ENCODE measurements around the gene NBPF4.
"Not testable (repeated sequence)": the region's sequence is repeated elsewhere in the genome, so short reads cannot be mapped to it uniquely, and the experiment has no call there.

Gene NBPF4, protein sequence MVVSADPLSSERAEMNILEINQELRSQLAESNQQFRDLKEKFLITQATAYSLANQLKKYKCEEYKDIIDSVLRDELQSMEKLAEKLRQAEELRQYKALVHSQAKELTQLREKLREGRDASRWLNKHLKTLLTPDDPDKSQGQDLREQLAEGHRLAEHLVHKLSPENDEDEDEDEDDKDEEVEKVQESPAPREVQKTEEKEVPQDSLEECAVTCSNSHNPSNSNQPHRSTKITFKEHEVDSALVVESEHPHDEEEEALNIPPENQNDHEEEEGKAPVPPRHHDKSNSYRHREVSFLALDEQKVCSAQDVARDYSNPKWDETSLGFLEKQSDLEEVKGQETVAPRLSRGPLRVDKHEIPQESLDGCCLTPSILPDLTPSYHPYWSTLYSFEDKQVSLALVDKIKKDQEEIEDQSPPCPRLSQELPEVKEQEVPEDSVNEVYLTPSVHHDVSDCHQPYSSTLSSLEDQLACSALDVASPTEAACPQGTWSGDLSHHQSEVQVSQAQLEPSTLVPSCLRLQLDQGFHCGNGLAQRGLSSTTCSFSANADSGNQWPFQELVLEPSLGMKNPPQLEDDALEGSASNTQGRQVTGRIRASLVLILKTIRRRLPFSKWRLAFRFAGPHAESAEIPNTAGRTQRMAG

DNA sequence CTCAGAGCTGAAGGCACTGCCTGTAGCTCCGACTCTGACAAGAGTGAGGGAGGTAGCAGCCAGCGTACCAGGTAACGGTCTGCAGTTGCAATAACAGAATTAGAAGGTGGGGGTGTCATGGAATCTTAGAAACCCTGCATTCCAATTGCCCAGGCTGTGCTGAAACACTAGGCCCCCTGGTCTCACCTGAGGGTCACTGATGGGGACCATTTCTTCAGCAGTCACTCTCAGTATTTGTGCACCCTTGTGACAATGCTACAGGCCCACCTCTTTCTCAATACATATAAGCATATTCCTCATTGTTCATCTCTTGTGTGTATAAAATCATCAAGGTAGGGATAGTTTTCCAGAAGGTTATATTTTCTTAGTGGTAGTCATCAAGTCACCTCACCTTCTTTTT, at the start of gene NBPF4:
TSS of gene NBPF4 (minus strand) at position 101 of the 400 bp plus-strand sequence. CDS start 315 bp downstream, outside the sequence.
- DNase-seq (ENCODE audit: low read depth); H3K4me3 ChIP-seq (ENCODE audit: low read length): not testable (repeated sequence)

DNA sequence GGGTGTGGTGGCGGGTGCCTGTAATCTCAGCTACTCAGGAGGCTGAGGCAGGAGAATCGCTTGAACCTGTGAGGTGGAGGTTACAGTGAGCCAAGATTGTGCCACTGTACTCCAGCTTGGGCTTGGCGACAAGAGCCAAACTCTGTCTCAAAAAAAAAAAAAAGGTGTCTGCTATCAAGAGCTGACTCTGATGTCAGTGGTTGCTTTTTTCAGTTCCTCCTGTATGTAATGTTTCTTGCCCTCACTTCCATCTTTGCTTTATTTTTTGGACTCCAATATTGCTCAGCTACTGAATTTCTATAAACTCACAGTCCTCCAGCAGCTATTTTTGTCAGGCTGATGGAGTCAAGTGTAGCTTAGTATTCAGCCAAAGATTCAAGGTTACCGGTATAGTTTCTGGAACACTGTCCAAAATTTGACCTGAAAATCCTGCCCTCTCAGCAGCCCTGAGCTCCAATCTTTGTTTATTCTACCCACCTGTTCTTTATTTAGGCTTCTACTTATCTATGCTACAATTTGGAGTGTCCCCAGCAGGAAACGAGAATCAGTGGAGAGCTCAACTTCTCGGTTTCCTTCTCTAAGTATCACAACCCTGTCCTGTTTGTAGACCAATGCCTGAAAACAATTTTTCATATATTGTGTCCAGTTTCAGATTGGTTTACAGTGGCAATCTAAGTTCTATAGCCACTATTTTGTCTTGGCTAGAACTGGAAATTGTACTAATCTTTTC, 38.8 kb upstream of the NBPF4 start:
- not testable (repeated sequence) for H3K4me3 ChIP-seq (ENCODE audit: low read length); DNase-seq (ENCODE audit: low read depth)

DNA sequence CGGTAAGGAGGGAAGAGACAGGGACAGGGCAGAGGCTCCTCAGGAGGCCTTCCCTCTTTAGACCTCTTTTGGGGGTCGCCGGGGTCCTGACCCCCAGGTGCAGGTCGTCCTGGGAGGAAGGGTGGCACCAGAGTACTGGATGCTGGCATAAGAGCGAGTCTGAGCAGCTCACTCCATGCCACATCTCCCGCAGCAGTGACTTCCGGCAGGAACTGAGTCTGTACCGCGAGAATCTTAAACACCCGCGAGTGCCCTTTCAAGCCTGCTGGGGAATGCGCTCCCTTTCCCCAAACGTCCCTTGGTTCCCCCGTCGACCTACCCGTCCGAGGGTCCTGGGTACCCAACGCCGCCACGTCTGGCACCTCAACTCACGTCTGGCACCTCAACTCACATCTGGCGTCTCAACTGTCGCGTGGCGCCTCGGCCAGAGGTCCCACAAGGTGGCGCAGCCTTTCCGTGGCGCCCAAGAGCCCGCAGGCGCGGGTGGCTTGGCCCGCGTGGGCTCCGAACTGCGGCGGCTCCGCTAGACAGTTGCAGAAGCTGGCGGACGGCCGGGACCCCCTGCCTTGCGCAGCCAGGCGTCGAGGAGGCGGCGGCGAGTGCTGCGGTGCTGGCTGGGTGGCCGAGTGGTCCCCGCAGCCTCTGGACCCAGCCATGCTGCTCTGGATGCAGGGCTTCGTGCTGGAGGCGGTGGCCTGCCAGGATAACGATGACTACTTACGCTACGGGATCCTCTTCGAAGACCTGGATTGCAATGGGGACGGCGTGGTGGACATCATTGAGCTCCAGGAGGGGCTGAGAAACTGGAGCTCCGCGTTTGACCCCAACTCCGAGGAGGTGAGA, 28.8 kb upstream of the NBPF4 start:
- H3K4me3 ChIP-seq (ENCODE audit: low read length); DNase-seq (ENCODE audit: low read depth): not testable (repeated sequence)

DNA sequence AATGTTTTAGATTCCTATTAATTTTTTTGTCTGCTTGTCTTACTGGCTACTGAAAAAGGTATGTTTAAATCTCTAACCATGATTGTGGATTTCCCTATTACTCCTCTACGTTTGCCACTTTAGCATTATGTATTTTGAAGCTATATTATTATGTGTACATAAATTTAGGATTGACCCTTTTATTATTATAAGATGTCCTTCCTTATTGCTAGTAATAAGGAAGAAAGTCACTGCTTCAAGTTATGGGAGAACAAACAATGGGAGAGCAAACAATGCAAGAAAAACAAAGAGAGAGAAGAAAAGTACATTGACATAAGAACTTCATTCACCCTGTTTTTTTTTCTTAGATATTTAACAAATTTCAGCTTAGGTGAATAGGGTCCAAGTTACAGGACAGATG, 23.2 kb upstream of the NBPF4 start:
- not testable (repeated sequence) for H3K4me3 ChIP-seq (ENCODE audit: low read length); DNase-seq (ENCODE audit: low read depth)

DNA sequence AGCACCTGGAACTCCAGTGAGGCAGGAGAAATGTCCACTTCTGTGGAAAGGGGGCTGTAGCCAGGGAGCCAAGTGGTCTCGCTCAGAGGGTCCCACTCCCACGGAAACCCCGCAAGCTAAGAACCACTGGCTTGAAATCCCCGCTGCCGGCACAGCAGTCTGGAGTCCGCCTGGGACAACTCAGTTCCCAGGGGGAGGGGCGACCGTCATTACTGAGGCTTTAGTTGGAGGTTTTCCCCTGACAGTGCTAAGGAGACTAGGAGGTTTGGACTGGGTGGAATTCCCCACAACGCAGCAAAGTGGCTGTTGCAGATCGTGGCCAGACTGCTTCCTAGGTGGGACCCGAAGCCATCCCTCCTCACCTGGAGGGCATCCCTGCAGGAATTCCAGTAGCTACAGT, 18.1 kb upstream of the NBPF4 start:
- not testable (repeated sequence) for H3K4me3 ChIP-seq (ENCODE audit: low read length); DNase-seq (ENCODE audit: low read depth)

DNA sequence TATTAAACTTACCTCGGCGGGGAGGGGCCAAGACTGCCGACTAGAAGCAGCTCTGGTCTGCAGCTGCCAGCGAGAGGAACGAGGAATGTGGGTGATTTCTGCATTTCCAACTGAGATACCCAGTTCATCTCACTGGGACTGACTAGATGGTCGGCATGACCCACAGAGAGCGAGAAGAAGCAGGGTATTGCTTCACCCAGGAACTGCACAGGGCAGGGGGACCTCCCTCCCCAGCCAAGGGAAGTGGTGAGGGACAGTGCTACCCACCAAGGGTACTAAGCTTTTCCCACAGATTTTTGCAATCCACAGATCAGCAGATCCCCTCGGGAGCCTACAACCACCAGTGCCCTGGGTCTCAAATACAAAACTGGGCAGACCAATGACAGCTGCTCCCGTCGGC, 17.6 kb upstream of the NBPF4 start:
- not testable (repeated sequence) for H3K4me3 ChIP-seq (ENCODE audit: low read length); DNase-seq (ENCODE audit: low read depth)

DNA sequence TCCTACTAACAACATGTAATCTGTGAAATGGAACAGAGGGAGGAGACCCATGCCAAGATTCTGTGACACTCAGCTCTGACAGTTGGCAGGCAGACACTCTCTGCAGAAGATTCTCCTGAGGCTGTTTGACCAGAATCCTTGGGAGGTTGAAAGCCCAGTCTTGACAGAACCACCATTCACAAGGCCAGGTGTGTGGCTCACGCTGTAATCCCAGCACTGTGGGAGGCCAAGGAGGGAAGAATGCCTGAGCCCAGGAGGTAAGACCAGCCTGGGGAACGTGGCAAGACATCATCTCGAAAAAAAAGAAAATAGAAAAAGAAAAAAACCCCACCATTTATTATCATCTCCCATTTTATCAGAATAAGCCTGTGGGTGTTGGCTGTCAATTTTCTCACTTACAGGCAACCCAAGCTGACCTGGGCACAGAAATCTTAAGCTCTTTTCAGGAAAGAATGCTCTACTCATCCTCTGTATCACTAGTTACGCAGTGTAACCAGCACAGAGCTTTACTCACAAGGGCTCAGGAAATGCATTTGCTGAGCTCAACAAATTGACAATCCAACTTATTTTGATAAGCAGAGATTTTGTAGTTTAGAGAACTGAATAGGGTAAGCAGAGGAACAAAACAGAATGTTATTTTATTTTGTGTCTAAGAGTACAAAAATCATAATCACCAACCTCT, 16.8 kb upstream of the NBPF4 start:
- not testable (repeated sequence) for DNase-seq (ENCODE audit: low read depth); H3K4me3 ChIP-seq (ENCODE audit: low read length)

DNA sequence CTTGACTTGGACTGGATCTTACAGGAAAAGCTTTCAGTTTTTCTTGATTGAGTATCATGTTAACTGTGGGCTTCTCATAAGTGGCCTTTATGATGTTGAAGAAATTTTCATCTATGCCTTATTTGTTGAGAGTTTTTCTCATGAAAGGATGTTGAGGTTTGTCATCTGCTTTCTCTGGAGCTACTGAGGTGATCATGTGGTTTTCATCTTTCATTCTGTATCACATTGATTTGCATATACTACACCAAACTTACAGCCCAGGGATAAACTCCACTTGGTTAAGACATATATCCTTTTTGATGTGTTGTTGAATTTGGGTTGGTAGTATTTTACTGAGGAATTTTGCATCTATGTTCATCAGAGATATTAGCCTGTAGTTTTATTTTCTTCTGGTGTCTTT, 11.6 kb upstream of the NBPF4 start:
- DNase-seq (ENCODE audit: low read depth); H3K4me3 ChIP-seq (ENCODE audit: low read length): not testable (repeated sequence)

DNA sequence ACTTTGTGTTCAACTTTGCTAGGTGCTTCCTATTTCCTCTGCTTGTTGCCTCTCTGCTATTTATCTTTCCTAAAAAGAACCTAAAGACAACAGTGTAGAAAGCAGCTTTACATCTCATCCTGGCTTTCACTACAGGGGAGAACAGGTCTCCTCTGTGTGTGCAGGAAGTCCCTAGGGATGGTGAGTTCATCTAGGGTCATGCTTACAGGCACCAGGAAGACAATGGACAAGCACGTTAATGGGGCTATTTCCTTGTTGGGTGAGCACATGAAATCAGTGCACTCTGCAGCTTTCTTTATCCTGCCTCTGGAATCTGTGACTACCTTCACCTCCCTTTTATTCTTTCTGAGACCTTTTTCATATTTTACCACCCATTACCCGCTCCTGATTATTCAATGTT, 4.5 kb downstream of the NBPF4 start:
- DNase-seq (ENCODE audit: low read depth): not testable (repeated sequence)

DNA sequence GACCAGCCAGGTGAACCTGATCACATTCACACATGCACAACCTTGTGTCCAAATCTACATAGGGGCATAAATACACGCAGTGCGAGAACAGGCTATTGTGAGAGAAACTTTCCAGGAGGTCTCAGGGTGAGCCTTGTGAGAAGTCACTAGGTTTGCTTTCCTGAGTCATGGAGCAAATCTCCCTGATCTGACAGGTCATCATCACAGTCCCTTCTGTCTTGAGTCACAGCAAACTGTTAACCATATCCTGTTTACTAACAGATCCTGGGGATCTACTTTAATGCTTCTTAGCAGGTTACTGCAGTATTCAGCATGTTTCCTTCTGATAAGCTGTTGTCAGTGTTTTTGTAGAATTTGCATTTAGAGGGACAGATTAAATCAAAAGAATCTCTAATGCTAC, 8.6 kb downstream of the NBPF4 start:
- DNase-seq (ENCODE audit: low read depth); H3K4me3 ChIP-seq (ENCODE audit: low read length): not testable (repeated sequence)

More for the DNA sequence above, 4.5 kb downstream of the NBPF4 start:
- not testable (repeated sequence) for H3K4me3 ChIP-seq (ENCODE audit: low read length)

DNA sequence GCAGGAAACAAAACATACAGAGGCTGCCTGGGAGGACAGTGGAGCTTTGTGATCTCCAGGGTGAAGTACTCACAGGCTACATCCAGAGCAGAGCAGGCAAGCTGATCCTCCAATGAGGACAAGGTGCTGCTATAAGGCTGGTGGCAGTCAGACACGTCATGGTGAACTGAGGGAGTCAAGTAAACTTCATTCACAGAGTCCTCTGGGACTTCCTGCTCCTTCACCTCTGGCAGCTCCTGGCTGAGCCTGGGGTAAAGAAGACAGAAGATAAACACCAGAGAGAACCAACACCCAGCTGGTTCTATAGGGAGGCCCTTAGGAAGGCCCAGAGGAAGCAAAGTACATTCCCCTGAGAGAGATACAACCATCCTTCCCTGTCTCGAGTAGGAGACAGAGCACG, 11.7 kb downstream of the NBPF4 start:
- not testable (repeated sequence) for DNase-seq (ENCODE audit: low read depth); H3K4me3 ChIP-seq (ENCODE audit: low read length)

DNA sequence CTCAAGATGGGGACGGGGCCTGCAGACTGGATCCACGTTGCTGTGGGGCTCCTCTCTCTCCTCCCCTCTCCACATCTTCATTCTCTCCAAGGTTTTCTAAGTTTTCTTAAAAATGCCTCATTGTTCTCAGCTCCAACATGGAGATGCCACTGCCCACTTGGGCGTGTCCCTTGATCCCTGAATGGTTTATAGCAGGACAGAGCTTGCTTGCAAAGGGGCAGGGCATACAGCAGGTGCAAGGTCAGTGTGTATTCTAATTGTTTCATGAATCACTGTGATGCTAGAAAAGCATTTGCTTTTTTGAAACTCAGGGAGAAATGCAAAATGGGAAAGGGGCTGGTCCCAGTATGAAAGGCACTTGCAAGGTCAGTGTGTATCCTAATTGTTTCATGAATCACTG, 13.9 kb downstream of the NBPF4 start:
- DNase-seq (ENCODE audit: low read depth); H3K4me3 ChIP-seq (ENCODE audit: low read length): not testable (repeated sequence)

DNA sequence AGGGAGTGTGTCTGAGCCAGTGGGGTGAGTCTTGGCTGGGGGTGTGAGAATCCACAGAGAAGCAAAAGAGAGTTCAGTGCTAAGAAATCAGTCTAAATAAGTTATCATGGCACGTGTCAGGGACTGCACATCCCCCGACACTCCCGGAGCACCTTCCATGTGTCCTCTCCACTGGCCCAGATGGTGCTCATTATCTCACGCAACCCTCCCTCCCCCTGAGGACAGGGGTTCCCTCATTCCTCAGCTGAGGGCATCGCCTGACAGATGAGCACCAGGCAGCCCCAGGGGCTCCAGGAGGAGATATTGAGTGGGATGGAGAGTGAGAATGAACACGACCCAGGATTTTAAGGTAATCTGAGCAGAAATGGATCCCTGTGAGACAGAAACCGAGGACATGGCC, 16.1 kb downstream of the NBPF4 start:
- not testable (repeated sequence) for DNase-seq (ENCODE audit: low read depth)

DNA sequence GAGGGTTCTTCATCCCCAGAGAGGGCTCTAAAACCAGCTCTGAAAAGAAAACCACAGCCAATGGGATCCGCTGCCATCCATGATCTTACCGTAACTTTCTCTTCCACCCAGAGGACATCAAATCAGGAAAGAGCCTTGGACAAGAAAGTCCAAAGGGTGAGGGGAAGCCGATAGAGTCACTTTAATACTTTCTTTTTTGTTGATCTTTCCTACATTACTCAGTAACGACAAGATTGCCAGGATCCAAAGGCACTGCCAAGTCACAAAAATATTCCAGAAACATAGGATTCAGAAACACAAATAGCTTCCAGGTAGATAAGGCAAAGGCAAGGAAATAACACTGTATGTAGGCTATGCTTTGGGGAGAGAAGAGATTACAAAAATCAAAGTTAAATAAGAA, 17.0 kb downstream of the NBPF4 start:
- not testable (repeated sequence) for DNase-seq (ENCODE audit: low read depth); H3K4me3 ChIP-seq (ENCODE audit: low read length)

More for the DNA sequence above, 16.1 kb downstream of the NBPF4 start:
- not testable (repeated sequence) for H3K4me3 ChIP-seq (ENCODE audit: low read length)

DNA sequence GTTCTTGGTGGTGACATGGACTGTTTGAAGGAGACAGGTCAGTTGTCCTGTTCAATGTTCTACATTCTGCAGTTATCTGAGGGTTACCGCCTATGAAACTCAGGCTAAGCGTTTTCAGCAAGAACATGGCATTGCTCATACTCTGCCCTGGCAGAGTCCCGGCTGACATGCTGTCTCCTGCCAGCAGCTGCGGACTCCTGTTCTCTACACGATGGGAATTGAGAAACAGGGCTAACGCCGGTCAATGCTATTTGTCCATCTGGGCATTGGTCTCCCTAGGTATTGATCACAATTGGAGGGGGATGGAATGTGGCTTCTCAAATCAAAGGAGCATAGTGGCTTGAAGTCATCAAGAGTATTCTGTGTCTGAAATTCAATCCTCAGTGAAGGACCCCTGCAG, 20.6 kb downstream of the NBPF4 start:
- DNase-seq (ENCODE audit: low read depth): not testable (repeated sequence)

DNA sequence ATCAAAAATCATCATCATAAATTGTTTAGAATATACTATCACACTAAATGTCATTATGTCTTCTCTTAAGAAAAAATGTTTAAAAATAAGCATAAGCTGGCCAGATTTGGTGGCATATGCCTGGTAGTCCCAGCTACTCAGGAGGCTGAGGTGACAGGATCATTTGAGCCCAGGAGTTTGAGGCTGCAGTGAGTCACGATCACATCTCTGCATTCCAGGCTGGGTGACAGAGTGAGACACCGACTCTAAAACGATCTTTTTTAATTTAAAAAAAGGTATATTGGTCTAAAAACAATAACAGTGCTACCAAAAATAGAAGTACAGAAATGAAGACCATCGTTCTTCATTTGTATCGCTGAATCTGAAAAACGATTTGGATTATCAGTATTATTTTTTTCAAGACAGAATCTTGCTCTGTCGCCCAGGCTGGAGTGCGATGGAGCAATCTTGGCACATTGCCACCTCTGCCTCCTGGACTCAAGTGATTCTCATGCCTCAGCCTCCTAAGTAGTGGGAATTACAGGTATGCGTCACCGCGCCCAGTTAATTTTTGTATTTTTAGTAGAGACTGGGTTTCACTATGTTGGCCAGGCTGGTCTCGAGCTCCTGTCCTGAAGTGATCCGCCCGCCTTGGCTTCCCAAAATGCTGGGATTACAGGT, 26.2 kb downstream of the NBPF4 start:
- DNase-seq (ENCODE audit: low read depth); H3K4me3 ChIP-seq (ENCODE audit: low read length): not testable (repeated sequence)

More for the DNA sequence above, 20.6 kb downstream of the NBPF4 start:
- not testable (repeated sequence) for H3K4me3 ChIP-seq (ENCODE audit: low read length)

DNA sequence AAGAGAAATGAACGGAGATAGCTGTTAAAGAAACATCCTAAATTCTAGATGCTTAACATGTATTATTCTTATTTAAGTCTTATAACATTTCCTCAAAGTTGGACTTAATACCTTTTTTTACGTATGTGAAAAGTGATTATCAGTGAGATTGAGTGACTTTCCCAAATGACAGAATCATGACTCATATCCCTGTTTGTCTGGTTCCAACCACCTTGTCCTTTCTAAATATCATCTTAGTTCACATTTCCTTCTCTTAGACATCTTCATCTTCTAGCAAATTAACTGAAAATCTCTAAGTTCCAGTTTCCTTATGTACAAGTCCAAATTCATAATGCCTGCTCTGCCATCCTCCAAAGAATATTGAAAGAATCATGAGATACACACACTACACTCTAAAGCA, 26.9 kb downstream of the NBPF4 start:
- DNase-seq (ENCODE audit: low read depth); H3K4me3 ChIP-seq (ENCODE audit: low read length): not testable (repeated sequence)
